SK-N-MC (cell line): ENCODE measurements around the gene CFAP57.

ENCODE experiments used
- EZH2 ChIP-seq: fragments of 200-600 bp; sonication (generic); IDR thresholded peaks from one replicate; pipeline ENCODE4 v1.6.1; 2017; ENCODE audit warnings: antibody characterized with exemption
- FOXP2 ChIP-seq: optimal IDR thresholded peaks from 2 replicates; pipeline ENCODE3; 2011; ENCODE audit warnings: mild to moderate bottlenecking, moderate library complexity; ENCODE audit not compliant: insufficient read depth; ENCODE audit errors: extremely low read length, control extremely low read depth
- POLR2AphosphoS5 ChIP-seq: IDR thresholded peaks from 2 replicates; pipeline ENCODE4 v1.6.1; 2012; ENCODE audit warnings: mild to moderate bottlenecking, low read depth, low read length, borderline replicate concordance

GRCh38 chr1:43300378-43301094, 128.4 kb downstream of the CFAP57 start, which contains the start of gene TIE1:
- TF ChIP-seq EZH2 (no peak), POLR2AphosphoS5 (no peak), FOXP2 (no peak)
